AG10803 (cell line): Measurements from ENCODE around the gene CHERP.

Experiments used
- DNase-seq: peaks from one replicate; pipeline ENCODE4 v3.0.0; 2010; ENCODE audit warnings: low read depth
- H3K4me3 ChIP-seq: 2 replicates; pipeline ENCODE4 v1.5.1; 2011; ENCODE audit warnings: mild to moderate bottlenecking, low read length, control low read depth
- TF ChIP-seq, protein P1 (sequence below): conservative IDR thresholded peaks from 2 replicates; pipeline ENCODE4 v1.5.1; 2011; ENCODE audit warnings: mild to moderate bottlenecking, low read length, control low read depth, inconsistent platforms

The CHERP gene, protein sequence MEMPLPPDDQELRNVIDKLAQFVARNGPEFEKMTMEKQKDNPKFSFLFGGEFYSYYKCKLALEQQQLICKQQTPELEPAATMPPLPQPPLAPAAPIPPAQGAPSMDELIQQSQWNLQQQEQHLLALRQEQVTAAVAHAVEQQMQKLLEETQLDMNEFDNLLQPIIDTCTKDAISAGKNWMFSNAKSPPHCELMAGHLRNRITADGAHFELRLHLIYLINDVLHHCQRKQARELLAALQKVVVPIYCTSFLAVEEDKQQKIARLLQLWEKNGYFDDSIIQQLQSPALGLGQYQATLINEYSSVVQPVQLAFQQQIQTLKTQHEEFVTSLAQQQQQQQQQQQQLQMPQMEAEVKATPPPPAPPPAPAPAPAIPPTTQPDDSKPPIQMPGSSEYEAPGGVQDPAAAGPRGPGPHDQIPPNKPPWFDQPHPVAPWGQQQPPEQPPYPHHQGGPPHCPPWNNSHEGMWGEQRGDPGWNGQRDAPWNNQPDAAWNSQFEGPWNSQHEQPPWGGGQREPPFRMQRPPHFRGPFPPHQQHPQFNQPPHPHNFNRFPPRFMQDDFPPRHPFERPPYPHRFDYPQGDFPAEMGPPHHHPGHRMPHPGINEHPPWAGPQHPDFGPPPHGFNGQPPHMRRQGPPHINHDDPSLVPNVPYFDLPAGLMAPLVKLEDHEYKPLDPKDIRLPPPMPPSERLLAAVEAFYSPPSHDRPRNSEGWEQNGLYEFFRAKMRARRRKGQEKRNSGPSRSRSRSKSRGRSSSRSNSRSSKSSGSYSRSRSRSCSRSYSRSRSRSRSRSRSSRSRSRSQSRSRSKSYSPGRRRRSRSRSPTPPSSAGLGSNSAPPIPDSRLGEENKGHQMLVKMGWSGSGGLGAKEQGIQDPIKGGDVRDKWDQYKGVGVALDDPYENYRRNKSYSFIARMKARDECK

DNA sequence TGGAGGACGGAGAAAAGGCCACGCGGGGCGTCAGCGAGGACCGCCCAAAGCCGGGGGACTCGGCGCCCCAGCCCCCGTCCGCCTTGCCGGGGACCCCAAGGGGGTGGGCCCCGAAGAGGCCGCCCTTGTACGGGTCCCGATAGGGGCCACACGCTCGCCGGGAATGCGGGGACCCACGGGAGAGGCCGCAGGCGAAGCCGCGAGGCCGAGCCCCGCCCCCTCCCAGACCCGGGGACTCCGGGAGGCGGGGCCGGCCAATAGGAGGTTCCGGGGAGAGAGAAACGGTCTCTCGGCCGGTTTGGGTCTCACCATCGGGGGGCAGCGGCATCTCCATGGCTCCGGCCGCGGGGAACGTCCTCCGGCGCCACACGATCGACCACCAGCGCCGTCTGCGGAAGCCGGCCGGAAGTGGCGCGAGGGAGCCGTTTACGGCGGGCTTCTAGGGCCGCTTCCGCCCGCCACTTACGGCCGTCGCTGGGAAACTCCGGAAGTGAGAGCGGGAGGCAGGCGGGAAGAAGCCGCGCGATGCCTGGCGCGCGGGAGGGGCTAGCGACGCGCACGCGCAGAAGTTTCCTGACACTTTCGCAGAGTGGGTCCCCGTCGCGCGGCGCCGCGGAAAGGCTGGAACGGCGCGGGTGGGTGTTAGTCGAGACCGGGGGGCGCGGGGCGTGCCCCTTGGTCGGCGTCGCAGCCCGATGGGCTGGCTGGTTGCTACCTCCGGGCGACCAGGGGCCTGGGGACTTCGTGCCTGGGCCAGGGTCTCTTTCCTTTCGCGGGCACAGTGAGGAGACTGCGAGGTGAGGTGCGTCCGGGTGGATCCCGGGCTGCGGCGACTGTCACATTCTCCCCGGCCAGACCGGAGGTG lies at the start of gene CHERP:
TSS of gene CHERP (minus strand) at position 393 of the 865 bp plus-strand sequence. CDS start at position 334, 59 bp downstream.
- peak within 1 kb of the TSS; percentile 91 for H3K4me3 ChIP-seq
- DNase-seq, result peak; percentile 92
- TF ChIP-seq, protein P1, sequence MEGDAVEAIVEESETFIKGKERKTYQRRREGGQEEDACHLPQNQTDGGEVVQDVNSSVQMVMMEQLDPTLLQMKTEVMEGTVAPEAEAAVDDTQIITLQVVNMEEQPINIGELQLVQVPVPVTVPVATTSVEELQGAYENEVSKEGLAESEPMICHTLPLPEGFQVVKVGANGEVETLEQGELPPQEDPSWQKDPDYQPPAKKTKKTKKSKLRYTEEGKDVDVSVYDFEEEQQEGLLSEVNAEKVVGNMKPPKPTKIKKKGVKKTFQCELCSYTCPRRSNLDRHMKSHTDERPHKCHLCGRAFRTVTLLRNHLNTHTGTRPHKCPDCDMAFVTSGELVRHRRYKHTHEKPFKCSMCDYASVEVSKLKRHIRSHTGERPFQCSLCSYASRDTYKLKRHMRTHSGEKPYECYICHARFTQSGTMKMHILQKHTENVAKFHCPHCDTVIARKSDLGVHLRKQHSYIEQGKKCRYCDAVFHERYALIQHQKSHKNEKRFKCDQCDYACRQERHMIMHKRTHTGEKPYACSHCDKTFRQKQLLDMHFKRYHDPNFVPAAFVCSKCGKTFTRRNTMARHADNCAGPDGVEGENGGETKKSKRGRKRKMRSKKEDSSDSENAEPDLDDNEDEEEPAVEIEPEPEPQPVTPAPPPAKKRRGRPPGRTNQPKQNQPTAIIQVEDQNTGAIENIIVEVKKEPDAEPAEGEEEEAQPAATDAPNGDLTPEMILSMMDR, result no peak

DNA sequence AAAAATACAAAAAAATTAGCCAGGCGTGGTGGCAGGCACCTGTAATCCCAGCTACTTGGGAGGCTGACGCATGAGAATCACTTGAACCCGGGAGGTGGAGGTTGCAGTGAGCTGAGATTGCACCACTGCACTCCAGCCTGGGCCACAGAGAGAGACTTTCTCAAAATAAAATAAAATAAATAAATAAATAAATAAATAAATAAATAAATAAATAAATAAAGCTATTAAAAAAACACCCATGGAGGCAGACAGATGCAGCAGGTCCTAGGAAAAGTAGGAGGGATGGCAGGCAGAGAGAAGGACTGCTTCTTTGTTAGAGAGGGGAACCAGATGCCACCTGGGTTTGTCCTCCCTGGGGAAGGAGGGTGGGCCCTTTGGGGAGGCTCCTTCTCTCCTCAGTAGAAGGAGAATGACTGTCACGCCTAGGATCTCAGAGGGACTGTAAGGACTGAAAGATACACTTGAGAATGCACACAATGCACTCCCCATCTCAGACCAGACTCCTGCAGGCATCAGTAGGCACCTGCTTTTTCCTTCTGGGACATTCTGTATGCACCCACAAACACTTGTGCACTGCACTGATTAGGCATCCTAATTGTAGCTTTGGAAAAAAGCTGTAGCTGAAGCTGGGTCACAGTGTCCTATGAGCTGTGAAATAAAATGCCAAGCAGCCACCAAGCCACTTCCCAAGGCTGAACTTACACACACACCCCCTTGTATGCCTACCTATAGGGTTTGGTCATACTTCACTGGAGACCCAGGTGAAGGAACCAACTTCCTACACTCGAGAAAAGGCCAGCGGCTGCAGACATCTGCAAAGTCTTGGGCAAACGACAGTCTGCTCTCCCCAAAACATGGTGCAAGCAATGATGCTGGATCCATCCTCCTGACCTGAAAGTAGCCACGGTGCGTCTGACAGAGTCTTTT lies 48.9 kb upstream of the CHERP start:
- TF ChIP-seq, protein P1, result no peak
- H3K4me3 ChIP-seq, result no peak overlapping the region
- no peak for DNase-seq

DNA sequence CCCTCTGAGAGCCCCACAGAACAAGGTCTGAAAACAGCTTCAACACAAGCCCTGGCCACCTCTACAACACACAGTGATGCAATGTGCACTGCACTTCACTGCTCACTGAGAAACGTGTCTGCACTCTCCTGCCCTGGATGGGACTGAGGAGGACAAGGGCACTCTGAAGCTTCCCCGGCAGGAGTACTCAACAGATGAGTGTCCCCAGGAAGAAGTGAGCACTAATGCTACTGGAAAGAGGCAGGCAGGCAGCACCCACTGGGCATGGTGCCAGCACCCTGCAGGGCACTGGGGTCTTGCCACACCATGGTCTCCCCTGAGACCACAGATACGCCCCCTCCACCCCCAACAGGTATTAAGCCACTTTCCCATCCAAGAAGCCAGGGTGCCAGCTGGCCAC lies 47.7 kb upstream of the CHERP start:
- DNase-seq, result no peak
- H3K4me3 ChIP-seq, result no peak overlapping the region
- TF ChIP-seq, protein P1, result no peak

DNA sequence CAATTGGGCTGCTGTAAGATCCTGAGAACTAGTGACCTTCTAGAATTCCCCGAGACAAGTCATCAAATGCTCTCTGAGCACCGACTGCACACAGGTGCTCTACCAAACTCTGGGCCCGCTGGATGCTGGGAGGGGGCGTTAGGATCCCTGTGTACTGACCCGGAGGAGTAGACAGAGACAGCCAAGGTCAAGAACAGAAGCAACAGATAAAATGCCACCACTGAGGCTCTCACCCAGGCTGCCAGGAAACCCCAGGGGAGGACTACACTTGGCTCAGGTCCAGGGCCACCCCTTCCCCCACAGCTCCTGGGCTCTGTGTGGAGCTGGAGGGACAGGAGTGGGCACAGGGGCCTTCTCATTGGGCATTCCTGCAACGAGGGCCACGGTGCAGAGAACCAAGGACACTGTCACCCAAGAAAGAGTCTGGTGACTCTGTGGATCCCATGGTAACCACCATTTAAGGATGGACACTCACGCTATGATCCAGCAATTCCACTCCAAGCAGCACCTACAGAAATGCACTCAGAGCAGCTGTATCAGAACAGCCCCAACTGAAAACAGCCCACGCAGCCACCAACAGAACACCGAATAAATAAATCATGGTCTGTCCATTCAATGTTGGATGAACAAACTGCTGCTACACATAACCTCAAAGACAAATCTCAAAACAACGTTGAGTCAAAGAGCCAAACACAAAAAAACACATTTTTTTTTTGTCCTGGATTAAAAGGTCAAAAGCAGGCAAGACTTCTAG lies 46.8 kb upstream of the CHERP start:
- no peak overlapping the region for H3K4me3 ChIP-seq
- no peak for DNase-seq
- TF ChIP-seq, protein P1, result no peak

DNA sequence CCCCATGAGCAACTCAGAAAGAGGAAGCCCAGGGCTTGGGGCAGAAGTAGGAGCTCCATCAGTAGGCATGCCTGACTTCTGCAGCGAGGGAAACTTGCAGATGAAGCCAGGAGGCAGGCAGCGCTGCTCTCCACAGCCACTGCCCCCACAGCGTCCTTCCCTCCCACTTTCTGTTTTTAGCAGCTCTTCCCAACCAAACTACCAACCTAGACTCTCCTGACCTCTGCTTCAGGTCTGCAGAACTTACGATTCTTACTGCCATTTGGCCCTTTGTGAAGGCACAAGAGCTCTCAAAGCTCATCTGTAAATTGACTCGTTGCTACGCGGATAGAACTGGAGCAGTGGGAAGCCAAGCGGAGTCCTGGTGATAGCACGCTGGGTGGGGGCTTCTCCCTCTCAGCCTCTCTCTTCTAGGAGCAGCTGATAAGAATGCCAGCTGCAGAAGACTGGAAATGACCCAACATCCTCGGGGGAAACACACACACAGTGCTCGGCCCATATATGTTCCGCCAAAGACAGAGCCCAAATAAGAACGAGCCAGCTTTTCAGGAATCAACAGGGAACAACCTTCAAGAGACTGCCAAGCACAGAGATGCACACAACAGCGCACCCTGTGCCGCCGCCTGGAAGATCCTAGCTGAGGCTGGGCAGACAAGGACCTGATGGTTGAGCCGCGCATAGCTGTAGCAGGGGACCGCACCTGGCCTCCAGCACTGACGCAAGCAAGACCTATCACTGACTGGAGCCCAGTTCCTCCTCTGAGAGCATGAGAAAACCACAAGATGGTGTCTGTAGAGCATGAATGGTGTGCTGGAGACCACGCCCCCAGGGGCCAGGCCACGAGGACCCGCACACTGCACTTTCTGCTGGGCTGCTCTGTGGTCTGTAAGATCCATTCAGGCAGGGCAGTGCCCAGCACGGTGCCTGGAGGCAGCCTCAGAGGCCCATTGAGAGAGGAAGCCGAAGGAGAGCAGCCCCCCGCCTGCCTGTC lies 45.9 kb upstream of the CHERP start:
- TF ChIP-seq, protein P1, result no peak
- no peak overlapping the region for H3K4me3 ChIP-seq
- no peak for DNase-seq
